GM21390 (cell line): ENCODE results near the gene TAS2R5.
"Not testable (repeated sequence)": the region's sequence is repeated elsewhere in the genome, so short reads cannot be mapped to it uniquely, and the experiment has no call there.

ENCODE experiments used
- ATAC-seq: cut with Tn5 transposase; IDR thresholded peaks from one replicate; pipeline ENCODE4 v1.9.1; 2021; ENCODE audit not compliant: unreplicated experiment

The TAS2R5 gene, protein sequence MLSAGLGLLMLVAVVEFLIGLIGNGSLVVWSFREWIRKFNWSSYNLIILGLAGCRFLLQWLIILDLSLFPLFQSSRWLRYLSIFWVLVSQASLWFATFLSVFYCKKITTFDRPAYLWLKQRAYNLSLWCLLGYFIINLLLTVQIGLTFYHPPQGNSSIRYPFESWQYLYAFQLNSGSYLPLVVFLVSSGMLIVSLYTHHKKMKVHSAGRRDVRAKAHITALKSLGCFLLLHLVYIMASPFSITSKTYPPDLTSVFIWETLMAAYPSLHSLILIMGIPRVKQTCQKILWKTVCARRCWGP

DNA sequence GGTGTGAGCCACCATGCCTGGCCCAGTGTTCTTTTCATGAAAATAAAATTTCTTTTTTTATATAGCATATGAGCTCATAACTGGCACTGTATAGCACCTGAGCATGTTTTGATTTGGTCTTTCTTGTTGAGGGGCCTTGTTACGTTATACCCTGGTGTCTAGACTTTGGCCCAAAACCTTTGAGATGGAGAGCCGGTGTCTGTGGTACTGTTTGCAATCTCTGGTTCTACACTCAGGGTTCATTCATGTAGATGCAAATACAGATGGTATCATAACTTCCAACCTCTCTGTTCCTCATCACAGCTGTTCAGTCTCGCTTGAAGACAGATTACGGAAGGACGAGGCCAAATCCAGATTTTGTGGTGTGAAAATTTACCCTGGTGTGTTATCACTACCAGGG lies at the start of gene TAS2R5:
TSS of gene TAS2R5 (plus strand) at position 301 of the 400 bp plus-strand sequence. CDS start 145 bp downstream, outside the sequence.
- ATAC-seq, result no peak

DNA sequence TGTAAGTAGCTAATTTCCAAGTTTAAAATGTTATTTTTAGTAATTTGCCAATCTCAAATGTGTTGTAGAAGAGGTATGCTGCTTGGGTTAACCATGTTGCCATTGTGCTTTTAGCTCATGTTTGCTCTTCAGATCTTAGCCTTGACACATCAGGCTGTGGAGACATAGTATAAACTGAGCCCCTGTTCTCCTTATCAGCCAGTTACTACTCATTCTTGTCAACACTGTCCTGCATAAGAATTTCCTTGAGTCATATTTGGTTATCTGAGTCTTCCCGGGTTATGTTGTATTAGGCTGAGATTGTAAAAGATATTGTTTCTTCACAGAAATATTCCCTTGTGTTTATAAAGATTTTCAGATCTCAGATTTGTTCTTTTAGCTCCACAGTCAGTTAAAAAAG lies 47.8 kb upstream of the TAS2R5 start:
- no peak for ATAC-seq

DNA sequence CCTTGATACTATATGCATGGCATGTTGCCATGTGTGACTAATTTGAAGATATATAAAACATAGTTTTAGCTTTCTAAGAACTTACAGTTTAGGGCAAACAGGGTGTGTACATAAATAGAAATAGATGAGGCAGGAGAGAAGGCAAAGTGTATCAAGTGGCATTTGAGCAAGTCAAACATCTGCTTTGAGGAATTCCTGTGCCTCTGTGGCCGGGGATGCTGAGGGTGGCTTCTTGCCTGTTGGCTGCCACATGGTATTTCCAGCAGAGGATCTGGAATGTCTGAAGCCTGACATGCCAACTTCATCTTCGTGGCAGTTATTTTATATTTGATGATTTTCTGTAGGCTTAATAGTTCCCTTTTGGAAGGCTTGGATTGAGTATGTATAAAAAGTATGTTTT lies 45.9 kb upstream of the TAS2R5 start:
- no peak for ATAC-seq

DNA sequence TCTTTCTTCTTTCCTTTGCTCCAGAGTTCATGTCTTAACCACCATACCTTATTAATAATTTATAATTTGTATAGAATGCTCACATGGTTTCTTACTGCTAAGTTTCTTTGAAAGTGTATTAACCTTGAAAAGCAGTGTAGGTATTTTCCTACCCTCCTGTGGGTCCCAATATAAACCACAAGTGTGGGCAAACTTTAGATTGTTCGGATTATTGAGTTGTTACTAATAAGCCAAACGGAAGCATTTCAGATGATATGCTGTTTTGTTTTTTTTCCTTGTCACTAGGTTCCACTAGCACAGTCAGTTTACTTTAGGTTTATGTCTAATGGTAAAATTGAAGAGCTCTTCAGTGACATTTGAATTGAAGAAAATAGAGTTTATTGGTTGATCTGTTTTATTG lies 41.6 kb upstream of the TAS2R5 start:
- ATAC-seq, result no peak

DNA sequence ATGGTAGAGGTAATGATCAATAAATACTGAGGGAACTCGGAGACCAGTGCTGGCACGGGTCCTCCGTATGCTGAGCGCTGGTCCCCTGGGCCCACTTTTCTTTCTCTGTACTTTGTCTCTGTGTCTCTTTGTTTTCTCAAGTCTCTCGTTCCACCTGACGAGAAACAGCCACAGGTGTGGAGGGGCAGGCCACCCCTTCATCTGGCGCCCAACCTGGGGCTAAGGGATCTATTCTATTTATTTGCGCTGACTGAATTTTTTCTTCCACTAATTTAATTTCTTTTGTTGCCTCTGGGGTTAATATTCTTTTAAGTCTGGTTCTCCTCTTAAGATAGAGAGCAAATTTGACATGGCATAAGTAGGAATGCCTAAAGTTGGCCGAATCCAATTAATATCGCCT lies 38.1 kb upstream of the TAS2R5 start:
- ATAC-seq, result not testable (repeated sequence)

DNA sequence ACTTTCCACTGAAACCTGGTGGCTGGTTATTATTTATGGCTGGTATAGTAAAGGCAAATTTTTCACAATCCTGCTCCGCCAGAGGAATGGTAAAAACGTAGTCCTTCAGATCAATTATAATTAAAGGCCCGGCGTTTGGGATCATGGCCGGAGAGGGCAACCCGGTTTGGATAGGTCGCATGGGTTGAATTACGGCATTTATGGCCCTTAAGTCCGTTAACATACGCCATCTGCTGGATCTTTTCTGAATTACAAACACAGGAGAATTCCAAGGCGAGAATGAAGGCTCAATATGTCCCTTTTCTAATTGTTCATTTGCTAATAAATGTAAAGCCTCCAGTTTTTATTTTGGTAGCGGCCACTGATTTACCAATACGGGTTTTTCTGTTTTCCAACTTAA lies 37.4 kb upstream of the TAS2R5 start:
- no peak for ATAC-seq

DNA sequence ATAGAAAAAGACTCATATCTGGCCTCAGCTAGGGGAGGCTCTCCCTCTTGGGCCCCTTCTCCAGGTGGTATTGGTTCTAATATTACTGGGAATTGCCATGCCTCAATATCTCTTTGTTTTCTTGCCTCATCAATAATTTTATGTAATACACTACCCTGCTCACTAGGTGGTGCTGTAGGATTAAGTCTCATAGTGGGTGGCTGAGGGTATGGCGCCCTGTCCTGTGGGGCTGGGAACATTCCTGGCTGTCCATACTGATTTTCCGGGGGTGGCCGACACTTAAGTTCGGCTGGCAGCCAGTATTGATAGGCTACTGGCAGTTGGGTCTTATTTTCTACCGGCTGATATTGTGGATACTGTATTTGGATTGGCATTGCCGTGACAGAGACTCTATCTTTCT lies 35.1 kb upstream of the TAS2R5 start:
- ATAC-seq, result no peak

DNA sequence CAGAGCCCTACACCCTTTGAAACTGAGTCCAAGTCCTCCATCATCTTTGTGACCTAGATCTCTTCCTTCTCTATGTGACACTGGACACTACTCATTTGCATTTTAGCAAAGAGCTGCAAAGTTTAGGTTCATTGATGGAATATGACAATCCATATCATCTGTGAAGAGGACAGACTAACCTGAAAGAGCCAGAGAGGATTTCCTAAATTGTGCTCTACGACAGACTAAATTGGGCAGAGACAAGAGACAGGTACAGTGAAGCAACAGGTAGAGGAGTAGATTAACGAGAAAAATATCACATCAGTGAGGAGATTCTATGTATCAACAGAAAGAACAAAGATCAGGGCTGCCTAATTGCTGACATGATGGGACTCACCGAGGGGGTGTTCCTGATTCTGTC lies 26.2 kb upstream of the TAS2R5 start, which contains the start of gene TAS2R3:
TSS of gene TAS2R3 (plus strand) at position 301 of the 400 bp plus-strand sequence. CDS start at position 363, 62 bp downstream.
- ATAC-seq, result no peak

DNA sequence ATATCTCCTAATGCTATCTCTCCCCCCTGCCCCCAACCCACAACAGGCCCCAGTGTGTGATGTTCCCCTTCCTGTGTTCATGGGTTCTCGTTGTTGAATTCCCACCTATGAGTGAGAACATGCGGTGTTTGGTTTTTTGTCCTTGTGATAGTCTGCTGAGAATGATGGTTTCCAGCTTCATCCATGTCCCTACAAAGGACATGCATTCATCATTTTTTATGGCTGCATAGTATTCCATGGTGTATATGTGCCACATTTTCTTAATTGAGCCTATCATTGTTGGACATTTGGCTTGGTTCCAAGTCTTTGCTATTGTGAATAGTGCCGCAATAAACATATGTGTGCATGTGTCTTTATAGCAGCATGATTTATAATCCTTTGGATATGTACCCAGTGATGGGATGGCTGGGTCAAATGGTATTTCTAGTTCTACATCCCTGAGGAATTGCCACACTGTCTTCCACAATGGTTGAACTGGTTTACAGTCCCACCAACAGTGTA lies 19.9 kb upstream of the TAS2R5 start:
- not testable (repeated sequence) for ATAC-seq

DNA sequence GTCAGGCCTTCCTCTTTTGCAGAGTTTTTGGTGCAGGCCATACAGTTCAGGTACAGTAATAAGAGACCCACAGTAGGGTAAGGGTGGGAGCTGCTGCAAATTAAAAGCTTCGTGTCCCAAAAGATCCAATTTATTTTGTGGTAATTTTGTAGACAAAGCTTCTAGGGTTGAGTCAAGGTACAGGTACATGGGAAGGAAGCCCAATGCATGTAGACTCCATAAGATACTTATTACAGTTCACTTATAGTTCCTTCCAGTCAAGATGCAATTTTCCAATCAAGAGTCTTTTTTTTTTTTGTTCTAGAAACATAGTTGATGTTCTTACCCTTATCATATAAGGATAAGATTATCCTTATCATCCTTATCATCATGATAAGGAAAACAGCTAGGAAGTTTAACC lies 13.6 kb upstream of the TAS2R5 start, which contains the start of gene TAS2R4:
TSS of gene TAS2R4 (plus strand) at position 301 of the 400 bp plus-strand sequence. CDS start 1,815 bp downstream, outside the sequence.
- no peak for ATAC-seq

DNA sequence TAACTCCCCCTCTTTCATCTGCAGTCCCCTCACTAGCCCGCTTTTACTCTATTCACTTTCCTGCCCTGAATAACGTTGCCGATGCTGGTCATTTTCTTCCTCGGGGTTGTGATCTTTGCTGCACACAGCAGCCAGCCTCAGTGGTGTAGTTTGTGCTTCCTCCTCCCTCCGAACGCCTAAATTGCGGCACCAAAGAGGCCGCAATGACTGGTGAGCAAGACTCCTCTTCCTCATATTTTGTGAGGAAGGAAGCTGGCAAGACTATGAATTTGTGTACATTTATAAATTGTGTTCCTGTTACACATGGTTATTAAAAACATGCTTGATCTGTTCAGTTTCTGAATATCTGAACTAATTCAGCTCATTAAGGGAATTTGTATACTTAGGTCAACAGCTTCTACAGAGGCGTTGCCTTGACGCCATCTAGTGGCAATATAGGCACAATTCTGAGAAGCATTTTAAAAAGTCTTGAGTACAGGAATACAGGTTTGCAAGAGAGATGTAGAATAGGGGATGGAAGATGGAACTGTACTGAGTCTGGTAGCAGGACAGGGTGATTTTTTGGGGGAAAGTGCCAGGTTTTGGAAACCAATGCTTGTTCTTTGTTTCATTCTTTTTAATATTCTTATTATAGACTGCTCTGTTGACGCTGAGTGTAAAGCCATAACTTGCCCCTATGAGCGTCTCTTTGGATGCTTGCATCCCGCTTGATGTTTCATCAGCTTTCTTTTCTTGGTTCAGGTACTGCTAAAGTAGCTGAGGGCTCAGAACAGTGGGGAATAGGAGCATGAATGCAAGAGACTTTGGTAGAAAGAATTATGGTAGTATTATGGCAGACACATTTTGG lies 4.1 kb upstream of the TAS2R5 start:
- ATAC-seq, result peak; percentile 86

DNA sequence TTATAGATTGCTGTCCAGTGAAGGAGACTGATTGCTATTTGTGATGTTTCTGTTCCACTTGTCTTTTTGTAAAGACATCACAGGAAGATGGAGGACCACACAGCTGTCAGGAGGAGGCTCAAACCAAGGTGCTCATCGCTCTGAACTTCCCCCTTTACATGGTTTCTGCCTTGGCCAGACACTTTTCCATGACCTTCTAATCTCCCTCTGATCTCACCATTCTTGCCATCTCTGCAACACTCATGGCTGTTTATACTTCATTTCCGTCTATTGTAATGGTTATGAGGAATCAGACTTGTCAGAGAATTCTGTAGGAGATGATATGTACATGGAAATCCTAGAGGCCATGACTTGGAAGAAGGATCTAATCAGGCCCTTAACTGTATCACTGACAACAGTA lies 1.7 kb upstream of the TAS2R5 start:
- no peak for ATAC-seq

DNA sequence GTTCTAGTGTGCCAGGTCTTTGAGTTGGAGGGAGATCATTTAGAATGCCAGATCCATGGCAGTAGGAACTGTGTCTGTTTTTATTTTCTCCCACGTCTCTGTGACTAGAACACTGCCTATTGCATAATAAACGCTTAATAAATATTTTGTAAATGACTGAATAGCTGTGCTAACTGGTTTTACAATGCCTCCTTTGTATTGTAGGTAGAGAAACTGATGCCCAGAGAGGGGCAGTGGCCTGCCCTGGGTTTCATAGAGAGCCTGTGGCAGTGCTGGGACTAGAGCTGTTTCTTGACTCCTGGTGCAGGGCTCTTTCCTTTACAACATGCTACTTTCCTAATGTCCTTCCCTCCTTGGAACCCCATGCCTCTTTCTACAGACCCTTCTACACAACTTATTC lies 2.5 kb downstream of the TAS2R5 start:
- ATAC-seq, result no peak

DNA sequence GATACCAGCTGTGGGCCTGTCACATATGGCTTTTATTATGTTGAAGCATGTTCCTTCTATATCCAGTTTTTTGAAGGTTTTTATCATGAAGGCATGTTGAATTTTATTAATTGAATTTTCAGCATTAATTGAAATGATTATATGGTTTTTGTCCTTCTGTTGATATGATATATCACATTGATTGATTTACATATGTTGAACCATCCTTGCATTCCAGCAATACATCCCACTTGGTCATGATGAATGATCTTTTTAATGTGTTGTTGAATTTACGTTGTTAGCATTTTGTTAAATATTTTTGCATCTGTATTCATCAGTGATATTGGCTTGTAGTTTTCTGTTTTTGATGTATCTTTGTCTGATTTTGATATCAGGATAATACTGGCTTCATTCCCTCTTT lies 30.1 kb downstream of the TAS2R5 start:
- ATAC-seq, result no peak

DNA sequence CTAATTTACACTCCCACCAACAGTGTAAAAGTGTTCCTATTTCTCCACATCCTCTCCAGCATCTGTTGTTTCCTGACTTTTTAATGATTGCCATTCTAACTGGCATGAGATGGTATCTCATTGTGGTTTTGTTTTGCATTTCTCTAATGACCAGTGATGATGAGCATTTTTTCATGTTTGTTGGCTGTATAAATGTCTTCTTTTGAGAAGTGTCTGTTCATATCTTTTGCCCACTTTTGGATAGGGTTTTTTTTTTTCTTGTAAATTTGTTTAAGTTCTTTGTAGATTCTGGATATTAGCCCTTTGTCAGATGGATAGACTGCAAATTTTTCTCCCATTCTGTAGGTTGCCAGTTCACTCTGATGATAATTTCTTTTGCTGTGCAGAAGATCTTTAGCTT lies 32.4 kb downstream of the TAS2R5 start:
- ATAC-seq, result not testable (repeated sequence)

DNA sequence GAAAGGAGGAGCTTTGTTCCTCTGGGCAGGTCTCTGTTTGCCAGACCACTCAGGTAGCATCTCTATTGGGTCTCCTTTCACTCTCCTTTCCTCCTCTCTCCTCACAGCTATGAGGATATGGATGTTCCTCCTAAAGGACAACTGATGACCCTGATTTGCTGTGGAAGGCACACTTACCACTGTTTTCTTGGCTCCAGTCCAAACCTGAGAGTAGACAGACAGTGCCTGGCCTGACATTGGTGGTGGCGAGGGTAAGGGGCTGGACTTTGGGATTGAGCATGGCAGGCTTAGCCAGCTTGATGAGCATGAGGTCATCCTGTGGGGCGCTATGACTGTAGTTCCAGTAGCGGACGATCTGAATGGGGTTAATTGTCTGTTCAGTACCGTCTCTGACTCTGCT lies 47.7 kb downstream of the TAS2R5 start:
- ATAC-seq, result no peak

DNA sequence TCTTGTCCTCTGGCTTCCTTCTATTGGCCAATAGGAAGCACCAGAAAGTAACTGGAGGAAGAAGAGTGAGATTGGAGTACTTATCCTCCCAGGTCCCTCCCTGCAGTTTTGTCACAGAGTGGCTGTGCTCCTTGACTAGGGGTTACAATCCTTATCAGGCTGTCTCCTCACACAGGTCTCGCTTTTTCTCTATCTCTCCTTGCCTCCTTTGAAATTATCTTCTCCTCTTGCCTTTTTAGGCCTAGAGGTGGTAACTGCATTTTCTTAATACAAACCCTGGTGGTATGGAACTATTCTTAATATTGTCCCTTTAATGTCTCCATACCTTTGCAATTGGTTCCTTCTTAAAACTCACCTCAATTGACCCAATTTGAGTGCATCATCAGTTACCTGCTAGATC lies 48.6 kb downstream of the TAS2R5 start:
- no peak for ATAC-seq

DNA sequence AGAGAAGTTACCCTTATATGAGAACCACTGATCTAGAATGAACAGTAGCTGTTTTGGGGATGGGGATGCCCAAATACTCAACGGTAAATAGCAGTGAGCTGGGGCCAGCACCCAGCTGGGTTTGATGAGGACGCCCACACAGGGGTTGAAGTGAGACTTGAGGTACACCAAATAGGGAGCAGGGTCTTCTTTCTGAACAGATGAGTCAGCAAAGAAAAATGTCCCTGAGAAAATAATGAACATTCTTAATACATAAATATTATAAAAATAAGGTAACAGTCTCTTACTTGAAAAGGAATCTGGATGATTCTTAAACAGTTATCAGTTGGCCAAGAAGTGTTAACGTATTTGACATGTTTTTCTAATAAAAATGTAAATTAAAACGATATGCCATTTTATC lies 49.2 kb downstream of the TAS2R5 start:
- no peak for ATAC-seq

DNA sequence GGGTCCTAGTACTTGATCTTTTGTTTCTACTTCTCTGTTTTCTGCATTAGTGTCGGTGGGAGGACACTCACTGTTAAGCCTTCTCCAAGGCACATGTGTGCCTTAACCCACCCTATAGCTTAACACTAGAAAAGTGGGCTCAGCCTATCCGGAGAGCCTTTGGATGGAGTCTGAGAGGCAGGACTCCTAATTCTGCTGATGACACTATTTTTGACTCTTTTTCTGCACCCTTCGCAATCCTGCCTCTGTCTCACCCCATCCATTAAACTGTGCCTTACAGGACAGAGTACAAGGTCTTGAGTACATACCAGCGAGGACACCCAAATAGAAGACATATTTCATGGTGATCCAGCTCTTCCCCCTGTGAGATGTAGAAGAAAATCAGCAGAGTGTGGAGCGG lies 50.7 kb downstream of the TAS2R5 start:
- ATAC-seq, result no peak
